Calu3 (cell line): Measurements from ENCODE around the gene ERH. TPM values are rescaled to one million over a fixed set of nuclear protein-coding genes. Genes with fewer than 3 reads are reported as not detected.

Experiments
- BruUV-seq: library from RNA; stranded (reverse); fragments of 400-500 nt; replicated peaks from 2 replicates; lab custom pipeline; 2021; lab: Mats Ljungman, UMichigan
- CTCF ChIA-PET: fragments of 300-600 bp; sonication (Branson Sonifier 250); formaldehyde crosslinking; loops from one replicate; lab custom pipeline; 2022; ENCODE audit warnings: antibody characterized with exemption; lab: Charles Lee
- DNase-seq: peaks from one replicate; pipeline ENCODE4 v3.0.0; 2022
- H3K27ac Mint-ChIP-seq: one replicate; pipeline ENCODE4 v1.8.0; 2022; ENCODE audit warnings: mixed read lengths; ENCODE audit not compliant: unreplicated experiment
- H3K27me3 Mint-ChIP-seq: one replicate; pipeline ENCODE4 v1.8.0; 2022; ENCODE audit warnings: mixed read lengths; ENCODE audit not compliant: unreplicated experiment
- H3K36me3 Mint-ChIP-seq: one replicate; pipeline ENCODE4 v1.8.0; 2022; ENCODE audit warnings: mild to moderate bottlenecking, moderate library complexity, mixed read lengths; ENCODE audit not compliant: insufficient read depth, unreplicated experiment
- H3K4me1 Mint-ChIP-seq: one replicate; pipeline ENCODE4 v1.8.0; 2022; ENCODE audit warnings: mild to moderate bottlenecking, low read depth, mixed read lengths; ENCODE audit not compliant: unreplicated experiment
- H3K4me3 Mint-ChIP-seq: one replicate; pipeline ENCODE4 v1.8.0; 2022; ENCODE audit warnings: mild to moderate bottlenecking, low read depth, moderate library complexity, mixed read lengths; ENCODE audit not compliant: unreplicated experiment
- H3K9me3 Mint-ChIP-seq: one replicate; pipeline ENCODE4 v1.8.0; 2022; ENCODE audit warnings: low read depth, mixed read lengths; ENCODE audit not compliant: unreplicated experiment
- intact Hi-C: fragments of 100-400 bp; cut with micrococcal nuclease; formaldehyde crosslinking; loops from one replicate; pipeline ENCODE4 v1.10.0; 2022; ENCODE audit not compliant: unreplicated experiment
- total RNA-seq: library from RNA; stranded (reverse); gene quantifications from 2 replicates; pipeline ENCODE4 v1.2.3, GENCODE V29; 2022
- TF ChIP-seq, protein P1 (sequence below): fragments of 200-600 bp; IDR thresholded peaks from one replicate; pipeline ENCODE4 v1.8.0; 2022; ENCODE audit warnings: antibody characterized with exemption; ENCODE audit not compliant: unreplicated experiment

The ERH gene
- total RNA-seq, 1 experiment from 2014 or later = 343 TPM

- H3K9me3 Mint-ChIP-seq = no peaks in the 10 kb centered on the region
These were observed 31.3 kb downstream of the ERH start for GRCh38 chr14:69366761-69367160.

GRCh38 chr14:69366069-69366468 is 32.0 kb downstream of the ERH start:
- CTCF ChIA-PET = no interaction called here
- no peaks in the 10 kb centered on the region for H3K36me3 Mint-ChIP-seq
- TF ChIP-seq, protein P1, sequence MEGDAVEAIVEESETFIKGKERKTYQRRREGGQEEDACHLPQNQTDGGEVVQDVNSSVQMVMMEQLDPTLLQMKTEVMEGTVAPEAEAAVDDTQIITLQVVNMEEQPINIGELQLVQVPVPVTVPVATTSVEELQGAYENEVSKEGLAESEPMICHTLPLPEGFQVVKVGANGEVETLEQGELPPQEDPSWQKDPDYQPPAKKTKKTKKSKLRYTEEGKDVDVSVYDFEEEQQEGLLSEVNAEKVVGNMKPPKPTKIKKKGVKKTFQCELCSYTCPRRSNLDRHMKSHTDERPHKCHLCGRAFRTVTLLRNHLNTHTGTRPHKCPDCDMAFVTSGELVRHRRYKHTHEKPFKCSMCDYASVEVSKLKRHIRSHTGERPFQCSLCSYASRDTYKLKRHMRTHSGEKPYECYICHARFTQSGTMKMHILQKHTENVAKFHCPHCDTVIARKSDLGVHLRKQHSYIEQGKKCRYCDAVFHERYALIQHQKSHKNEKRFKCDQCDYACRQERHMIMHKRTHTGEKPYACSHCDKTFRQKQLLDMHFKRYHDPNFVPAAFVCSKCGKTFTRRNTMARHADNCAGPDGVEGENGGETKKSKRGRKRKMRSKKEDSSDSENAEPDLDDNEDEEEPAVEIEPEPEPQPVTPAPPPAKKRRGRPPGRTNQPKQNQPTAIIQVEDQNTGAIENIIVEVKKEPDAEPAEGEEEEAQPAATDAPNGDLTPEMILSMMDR = no peak
- BruUV-seq = no TSS peak
- no peak for DNase-seq
- H3K4me1 Mint-ChIP-seq = no peaks in the 10 kb centered on the region
- H3K27ac Mint-ChIP-seq = no peak overlapping the region
- H3K9me3 Mint-ChIP-seq = no peaks in the 10 kb centered on the region
- H3K4me3 Mint-ChIP-seq = no peak overlapping the region
- H3K27me3 Mint-ChIP-seq = no peaks in the 10 kb centered on the region
- intact Hi-C loops = no loop called here

More at GRCh38 chr14:69366761-69367160, 31.3 kb downstream of the ERH start:
- Mint-ChIP-seq H3K36me3 (no peaks in the 10 kb centered on the region), H3K4me1 (no peaks in the 10 kb centered on the region), H3K27ac (no peak overlapping the region), H3K27me3 (no peaks in the 10 kb centered on the region), H3K4me3 (no peak overlapping the region)
- intact Hi-C loops = no loop called here
- DNase-seq = no peak
- CTCF ChIA-PET = no interaction called here
- no TSS peak for BruUV-seq
- TF ChIP-seq, protein P1 = no peak

- CTCF ChIA-PET = no interaction called here
- no TSS peak for BruUV-seq
- TF ChIP-seq, protein P1 = no peak
- Mint-ChIP-seq H3K27me3 (peaks cover 3% of the 10 kb centered on the region), H3K27ac (no peak overlapping the region), H3K4me3 (no peak overlapping the region), H3K9me3 (no peaks in the 10 kb centered on the region), H3K4me1 (no peaks in the 10 kb centered on the region), H3K36me3 (no peaks in the 10 kb centered on the region)
- no peak for DNase-seq
- intact Hi-C loops = no loop called here
These were observed 33.7 kb downstream of the ERH start for GRCh38 chr14:69364378-69364777.

- CTCF ChIA-PET = no interaction called here
- no peaks in the 10 kb centered on the region for H3K4me1 Mint-ChIP-seq
- TF ChIP-seq, protein P1 = no peak
- H3K36me3 Mint-ChIP-seq = no peaks in the 10 kb centered on the region
- peaks cover 7% of the 10 kb centered on the region for H3K27me3 Mint-ChIP-seq
- H3K4me3 Mint-ChIP-seq = no peak overlapping the region
- intact Hi-C loops = no loop called here
- no peak for DNase-seq
- no peaks in the 10 kb centered on the region for H3K9me3 Mint-ChIP-seq
- no peak overlapping the region for H3K27ac Mint-ChIP-seq
- no TSS peak for BruUV-seq
These were observed 34.1 kb downstream of the ERH start for GRCh38 chr14:69363964-69364363.
